Hepatocyte (in vitro differentiated cells): ENCODE data around the gene TBXAS1. TPM values are rescaled to one million over a fixed set of nuclear protein-coding genes. Genes with fewer than 3 reads are reported as not detected.

Source experiments
- DNase-seq: peaks from one replicate; pipeline ENCODE4 v3.0.0-alpha.2; 2016; ENCODE audit warnings: low spot score
- H2AFZ ChIP-seq: fragments of 200-600 bp; sonication (generic); 2 replicates; pipeline ENCODE4 v1.6.0; 2016; ENCODE audit warnings: antibody characterized with exemption, mild to moderate bottlenecking
- H3K27ac ChIP-seq: fragments of 200-600 bp; sonication (generic); 2 replicates; pipeline ENCODE4 v1.5.1; 2016; ENCODE audit warnings: mild to moderate bottlenecking
- H3K27me3 ChIP-seq: fragments of 200-600 bp; sonication (generic); 2 replicates; pipeline ENCODE4 v1.6.1; 2016
- H3K36me3 ChIP-seq: fragments of 200-600 bp; sonication (generic); replicated peaks from 2 replicates; pipeline ENCODE4 v1.5.1; 2016; ENCODE audit warnings: low read depth; ENCODE audit not compliant: insufficient read depth
- H3K4me1 ChIP-seq: fragments of 200-600 bp; sonication (generic); 2 replicates; pipeline ENCODE4 v1.5.1; 2016; ENCODE audit warnings: mild to moderate bottlenecking, moderate library complexity; ENCODE audit not compliant: insufficient read depth
- H3K4me2 ChIP-seq: fragments of 200-600 bp; sonication (generic); 2 replicates; pipeline ENCODE4 v1.6.0; 2016
- H3K4me3 ChIP-seq: fragments of 200-600 bp; sonication (generic); 2 replicates; pipeline ENCODE4 v1.5.1; 2016; ENCODE audit warnings: mild to moderate bottlenecking
- H3K79me2 ChIP-seq: fragments of 200-600 bp; sonication (generic); 2 replicates; pipeline ENCODE4 v1.6.0; 2017; ENCODE audit warnings: mild to moderate bottlenecking
- H3K9me2 ChIP-seq: fragments of 200-600 bp; sonication (generic); replicated peaks from 2 replicates; pipeline ENCODE4 v1.6.0; 2017; ENCODE audit warnings: mild to moderate bottlenecking; ENCODE audit not compliant: insufficient read depth
- H3K9me3 ChIP-seq: fragments of 200-600 bp; sonication (generic); 2 replicates; pipeline ENCODE4 v1.5.1; 2016; ENCODE audit warnings: low read depth, mild to moderate bottlenecking
- H4K20me1 ChIP-seq: fragments of 200-600 bp; sonication (generic); 2 replicates; pipeline ENCODE4 v1.6.0; 2016; ENCODE audit warnings: mild to moderate bottlenecking; ENCODE audit not compliant: insufficient read depth, poor library complexity, severe bottlenecking
- CTCF ChIP-seq: fragments of 200-600 bp; sonication (generic); IDR thresholded peaks from 2 replicates; pipeline ENCODE4 v1.5.1; 2016; ENCODE audit warnings: antibody characterized with exemption, mild to moderate bottlenecking; ENCODE audit not compliant: poor library complexity
- EZH2 ChIP-seq: fragments of 200-600 bp; sonication (generic); IDR thresholded peaks from 2 replicates; pipeline ENCODE4 v1.6.1; 2016; ENCODE audit warnings: antibody characterized with exemption, mild to moderate bottlenecking, borderline replicate concordance
- EZH2phosphoT487 ChIP-seq: fragments of 200-600 bp; sonication (generic); IDR thresholded peaks from one replicate; pipeline ENCODE4 v1.6.1; 2018; ENCODE audit warnings: antibody characterized with exemption, mild to moderate bottlenecking, low read depth, moderate library complexity; ENCODE audit not compliant: unreplicated experiment, severe bottlenecking
- WGBS: methylation state at CpG from one replicate; pipeline ENCODE4 v1.1.6; 2016; ENCODE audit warnings: low lambda C conversion rate; ENCODE audit errors: missing lambda C conversion rate; 5-methylcytosine and 5-hydroxymethylcytosine counted together
- polyA plus RNA-seq: library from polyadenylated mRNA; unstranded; fragments of >200 nt; fragmentation: Nextera tagmentation; extraction: Ambion mirVana; gene quantifications from 2 replicates; pipeline ENCODE4 v1.2.1, GENCODE V29; 2016
- total RNA-seq: library from RNA; depleted of rRNA; stranded (reverse); fragments of >200 nt; gene quantifications from 2 replicates; pipeline ENCODE4 v1.2.3, GENCODE V29; 2014

Gene TBXAS1
- total and polyA plus RNA-seq, 2 experiments from 2014 or later = 3.9 to 11.5 TPM

GRCh38 chr7:140055833-140056232, 226.8 kb downstream of the TBXAS1 start:
- Histone ChIP-seq H4K20me1 (no peaks in the 10 kb centered on the region), H3K9me2 (no peaks in the 10 kb centered on the region), H3K27ac (no peak overlapping the region), H3K9me3 (no peaks in the 10 kb centered on the region), H3K4me1 (peaks cover 14% of the 10 kb centered on the region), H3K27me3 (no peaks in the 10 kb centered on the region), H3K4me2 (no peak overlapping the region), H3K36me3 (no peaks in the 10 kb centered on the region), H3K79me2 (peaks cover 25% of the 10 kb centered on the region), H3K4me3 (no peak overlapping the region), H2AFZ (no peak overlapping the region)
- DNase-seq = no peak
- TF ChIP-seq CTCF (no peak), EZH2phosphoT487 (no peak), EZH2 (no peak)
- 94% methylated on average over 2 of the region's 2 CpGs for WGBS

- H3K27ac ChIP-seq = no peak overlapping the region
- no peak overlapping the region for H3K4me3 ChIP-seq
- H3K9me3 ChIP-seq = no peaks in the 10 kb centered on the region
- no peaks in the 10 kb centered on the region for H4K20me1 ChIP-seq
- no peak overlapping the region for H2AFZ ChIP-seq
- H3K4me2 ChIP-seq = no peak overlapping the region
- H3K79me2 ChIP-seq = peaks cover 29% of the 10 kb centered on the region
- peaks cover 18% of the 10 kb centered on the region for H3K4me1 ChIP-seq
- 92% methylated on average over 5 of the region's 5 CpGs for WGBS
- H3K27me3 ChIP-seq = no peaks in the 10 kb centered on the region
- H3K36me3 ChIP-seq = no peaks in the 10 kb centered on the region
- no peaks in the 10 kb centered on the region for H3K9me2 ChIP-seq
- no peak for TF ChIP-seq EZH2phosphoT487
- TF ChIP-seq EZH2 = no peak
- no peak for TF ChIP-seq CTCF
- no peak for DNase-seq
These were observed 227.5 kb downstream of the TBXAS1 start for GRCh38 chr7:140056431-140057142.

DNA sequence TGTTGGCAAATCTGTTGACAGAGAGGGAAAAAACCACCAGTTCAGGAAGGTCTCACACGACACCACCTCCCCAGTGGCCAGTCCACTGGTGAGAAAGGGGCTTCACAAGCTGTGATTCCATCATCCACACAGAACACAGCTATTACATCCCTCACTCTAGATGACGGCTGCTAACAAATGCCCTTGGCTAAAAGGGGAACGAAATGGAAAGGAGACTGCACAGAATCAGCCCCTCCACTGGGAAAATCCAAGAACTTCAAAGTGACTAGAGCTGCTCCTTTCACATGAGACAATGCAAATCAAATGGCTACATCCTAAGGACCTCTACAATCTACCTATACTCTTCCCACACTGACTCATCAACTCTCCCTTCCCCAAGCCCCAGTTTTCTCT, 228.1 kb downstream of the TBXAS1 start:
- no peak for DNase-seq
- H3K9me3 ChIP-seq = no peaks in the 10 kb centered on the region
- H3K4me2 ChIP-seq = no peak overlapping the region
- no peak for TF ChIP-seq EZH2
- no peak for TF ChIP-seq EZH2phosphoT487
- TF ChIP-seq CTCF = no peak
- no peak overlapping the region for H3K27ac ChIP-seq
- H3K27me3 ChIP-seq = no peaks in the 10 kb centered on the region
- no peak overlapping the region for H2AFZ ChIP-seq
- peaks cover 23% of the 10 kb centered on the region for H3K4me1 ChIP-seq
- H4K20me1 ChIP-seq = no peaks in the 10 kb centered on the region
- no peaks in the 10 kb centered on the region for H3K9me2 ChIP-seq
- no peaks in the 10 kb centered on the region for H3K36me3 ChIP-seq
- peaks cover 27% of the 10 kb centered on the region for H3K79me2 ChIP-seq
- H3K4me3 ChIP-seq = no peak overlapping the region
- 84% methylated on average over 3 of the region's 3 CpGs for WGBS
